ENCODE data around the gene ATG5.

Gene ATG5

DNA sequence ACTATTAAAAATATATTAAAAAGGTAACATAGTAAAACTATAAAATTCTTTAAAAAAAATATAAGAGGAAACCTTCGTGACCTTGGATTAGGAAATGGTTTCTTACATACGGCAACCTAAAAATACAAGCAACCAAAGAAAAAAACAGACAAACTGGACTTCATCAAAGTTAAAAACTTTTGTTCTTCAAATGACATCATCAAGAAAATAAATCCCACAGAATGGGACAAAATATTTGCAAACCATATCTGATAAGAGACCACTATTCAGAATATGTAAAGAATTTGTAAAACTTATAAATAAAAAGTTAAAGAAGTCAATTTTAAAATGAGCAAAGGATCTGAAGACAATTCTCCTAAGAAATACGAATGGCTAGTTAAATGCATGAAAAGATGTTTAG lies 110.0 kb downstream of the ATG5 start:
- no peak for DNase-seq

DNA sequence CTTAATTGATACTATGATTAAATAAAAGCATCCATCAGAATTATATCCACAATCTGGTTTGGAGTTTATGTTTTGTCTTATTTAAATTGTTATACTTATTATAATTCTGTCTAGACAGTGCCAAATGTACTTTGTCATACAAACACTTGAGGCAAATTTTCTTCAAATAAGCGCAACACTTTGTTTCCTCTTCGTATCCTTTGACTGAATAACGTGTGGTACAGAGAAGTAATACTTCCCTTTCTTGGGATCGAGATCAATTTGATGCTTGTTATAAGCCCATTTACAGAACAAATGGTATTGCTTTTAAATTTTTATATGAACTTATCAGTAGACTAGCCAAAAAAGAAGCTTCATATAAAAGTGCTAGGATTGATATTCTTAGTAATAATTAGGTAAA lies 111.0 kb downstream of the ATG5 start:
- no peak for DNase-seq

DNA sequence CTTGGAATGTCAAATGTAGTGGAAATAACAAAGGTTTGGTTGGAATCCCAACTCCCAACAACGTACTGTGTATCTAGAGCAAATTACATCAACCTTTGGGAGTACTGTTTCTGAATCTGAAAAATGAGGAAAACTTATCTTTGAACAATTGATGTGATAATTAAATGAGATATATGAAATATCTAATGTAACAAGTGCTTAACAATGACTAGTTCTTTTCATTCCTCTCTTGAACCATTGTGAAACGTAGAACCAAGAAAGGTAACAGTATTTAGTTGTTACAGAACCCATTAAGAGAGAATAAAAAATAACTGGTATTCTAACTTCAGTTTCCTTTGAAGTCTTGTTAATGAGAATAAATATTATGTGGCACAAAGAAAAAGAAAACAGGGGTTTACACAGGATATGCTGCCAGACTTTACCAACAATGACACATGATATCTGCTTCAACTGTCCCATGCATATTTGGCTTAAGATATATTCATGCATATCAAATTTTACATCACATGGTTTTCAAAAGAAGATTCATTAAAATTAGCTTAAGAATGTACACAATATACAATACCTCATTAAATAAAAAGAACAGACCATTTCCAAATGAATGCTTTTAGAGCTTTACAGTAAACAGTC lies 111.8 kb downstream of the ATG5 start:
- no peak for DNase-seq

DNA sequence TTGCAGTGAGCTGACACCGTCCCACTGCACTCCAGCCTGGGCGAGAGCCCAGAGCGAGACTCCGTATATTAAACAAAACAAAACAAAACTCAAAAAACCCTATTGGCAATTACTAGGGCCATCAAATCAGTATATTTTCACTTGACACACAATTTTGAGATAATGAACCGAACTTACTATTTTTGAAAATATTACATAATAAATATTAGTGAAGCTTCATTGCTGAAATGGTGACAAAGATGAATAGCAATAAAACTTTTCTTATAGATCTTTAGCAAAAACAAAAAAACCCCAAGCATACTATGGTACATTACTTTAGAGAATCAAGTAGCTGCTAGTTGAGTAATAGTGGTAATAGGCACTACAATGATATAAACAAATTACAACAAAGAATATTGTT lies 113.0 kb downstream of the ATG5 start:
- DNase-seq: no peak

DNA sequence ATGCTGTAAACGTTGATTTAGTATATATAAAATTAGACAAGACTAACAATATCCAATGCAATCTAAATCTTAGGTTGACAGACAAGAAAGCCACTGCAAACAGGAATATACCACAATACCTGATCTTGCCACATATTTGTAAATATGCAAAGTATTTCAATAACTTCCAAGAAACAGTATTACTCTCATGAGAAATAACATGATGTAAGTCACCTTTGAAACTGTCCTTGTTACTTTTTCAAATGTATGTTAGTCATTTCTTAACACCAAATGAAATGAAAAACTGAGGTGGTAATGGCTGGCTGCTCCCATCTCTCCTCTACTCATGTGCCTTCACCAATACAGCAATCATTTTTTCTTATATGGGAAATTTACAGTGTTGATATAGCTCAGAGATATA lies 118.7 kb downstream of the ATG5 start:
- no peak for DNase-seq

DNA sequence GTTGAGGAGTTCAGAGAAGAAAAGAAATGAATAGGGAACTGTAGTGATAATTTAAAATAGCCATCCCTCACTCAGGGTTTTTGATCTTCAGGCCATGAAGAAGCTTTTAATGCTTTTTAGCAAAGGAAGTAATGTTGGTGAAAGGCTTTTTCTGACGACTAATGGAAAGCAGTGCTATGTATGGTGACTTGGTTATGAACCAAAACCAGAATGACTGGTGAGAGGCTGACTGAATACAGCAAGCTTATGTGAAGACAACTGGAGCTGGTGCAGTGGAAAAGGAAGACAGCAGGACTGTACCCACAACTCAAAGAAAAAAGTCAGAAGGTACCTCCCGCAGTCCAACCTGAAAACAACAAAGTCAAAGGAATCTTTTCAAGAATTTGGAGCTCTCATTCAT lies 120.6 kb downstream of the ATG5 start:
- DNase-seq: no peak

DNA sequence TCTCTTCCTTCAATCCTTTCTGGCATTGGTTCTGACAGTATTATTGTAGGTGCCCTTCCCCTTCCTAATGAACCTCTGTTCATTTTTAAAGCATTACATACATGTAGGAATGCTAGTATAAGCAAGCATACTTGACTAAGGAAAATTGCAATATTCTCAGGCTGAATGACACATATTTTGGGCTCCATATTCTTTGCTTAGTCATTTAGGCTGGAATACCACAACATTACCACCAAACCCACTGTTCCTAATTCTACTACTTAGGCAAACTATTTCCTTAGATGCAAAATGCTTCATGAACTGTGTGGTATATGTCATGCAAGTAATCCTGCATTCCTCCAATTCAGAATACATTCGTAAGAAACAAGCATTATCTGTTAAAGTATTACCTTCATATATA lies 125.6 kb downstream of the ATG5 start:
- DNase-seq: no peak

DNA sequence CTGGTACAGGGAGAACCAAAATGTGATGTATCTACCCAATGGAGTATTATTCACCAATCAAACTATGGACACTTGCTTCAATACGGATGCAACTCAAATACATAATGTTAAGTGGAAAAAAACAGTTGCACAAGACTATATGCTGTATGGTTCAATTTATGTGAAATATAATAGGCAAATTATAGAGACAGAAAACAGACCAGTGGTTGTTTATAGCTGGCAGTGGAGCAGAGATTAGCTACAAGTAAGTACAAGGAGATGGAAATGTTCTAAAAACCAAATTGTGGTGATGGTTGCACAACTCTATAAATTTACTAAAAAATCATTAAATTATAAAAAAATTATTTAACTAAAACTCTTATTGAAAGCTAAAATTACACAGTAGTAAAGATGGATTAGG lies 126.2 kb downstream of the ATG5 start:
- no peak for DNase-seq

DNA sequence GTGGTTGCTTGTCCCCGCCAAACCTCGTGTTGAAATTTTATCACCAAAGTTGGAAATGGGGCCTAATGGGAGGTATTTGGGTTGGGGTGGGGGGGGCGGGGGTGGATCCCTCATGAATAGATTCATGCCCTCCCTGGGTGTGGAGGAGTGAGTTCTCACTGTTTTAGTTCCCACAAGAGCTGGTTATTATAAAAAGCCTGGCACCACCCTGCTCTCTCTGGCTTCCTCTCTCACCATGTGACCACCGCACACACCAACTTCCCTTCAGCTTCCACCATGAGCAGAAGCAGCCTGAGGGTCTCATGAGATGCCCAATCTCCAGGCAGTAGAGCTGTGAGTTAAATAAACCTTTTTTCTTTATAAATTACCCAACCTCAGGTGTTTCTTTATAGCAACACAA lies 128.1 kb downstream of the ATG5 start:
- DNase-seq: no peak

DNA sequence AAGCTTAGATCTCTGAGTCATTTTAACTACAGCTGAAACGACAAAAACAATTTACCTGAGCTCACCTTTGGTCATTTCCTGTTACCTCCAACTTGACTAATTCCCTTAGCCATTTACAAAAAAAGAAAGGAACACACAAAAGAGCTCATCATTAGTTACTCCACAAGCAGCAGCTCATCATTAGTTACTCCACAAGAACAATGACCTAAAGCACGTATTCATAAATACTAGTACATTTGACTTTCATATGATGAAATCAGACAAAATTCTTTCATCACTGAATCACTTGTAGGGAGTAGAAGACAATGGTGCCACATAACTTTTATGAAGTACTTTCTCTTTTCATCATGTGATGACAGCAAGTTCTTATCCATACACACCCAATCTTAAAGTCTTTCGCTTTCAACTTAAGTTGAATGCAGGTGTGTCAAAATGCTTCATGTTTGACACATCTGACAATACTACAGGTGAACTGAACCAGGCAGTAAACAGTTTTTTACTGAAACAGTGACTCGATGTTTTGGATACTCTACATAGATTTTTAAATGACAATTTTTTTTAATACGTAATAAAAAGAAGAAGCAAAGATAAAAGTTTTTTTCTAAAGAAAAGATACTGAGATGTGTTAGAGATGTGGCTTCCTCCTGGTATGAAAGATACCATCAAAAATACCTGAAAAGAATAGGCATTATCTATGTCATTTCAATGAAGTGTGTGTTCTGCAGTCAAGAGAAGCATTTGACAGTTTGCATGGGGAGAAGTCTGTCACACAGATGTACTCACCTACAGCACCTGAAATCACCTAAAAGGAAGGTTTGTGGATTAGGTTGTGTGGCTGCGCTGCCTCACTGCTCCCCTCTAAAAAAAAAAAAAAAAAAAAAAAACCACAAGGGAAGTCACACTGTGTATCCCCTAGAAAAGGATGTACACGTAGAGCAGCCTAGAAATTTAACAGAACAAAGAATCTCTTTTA lies 130.3 kb downstream of the ATG5 start:
- no peak for DNase-seq

DNA sequence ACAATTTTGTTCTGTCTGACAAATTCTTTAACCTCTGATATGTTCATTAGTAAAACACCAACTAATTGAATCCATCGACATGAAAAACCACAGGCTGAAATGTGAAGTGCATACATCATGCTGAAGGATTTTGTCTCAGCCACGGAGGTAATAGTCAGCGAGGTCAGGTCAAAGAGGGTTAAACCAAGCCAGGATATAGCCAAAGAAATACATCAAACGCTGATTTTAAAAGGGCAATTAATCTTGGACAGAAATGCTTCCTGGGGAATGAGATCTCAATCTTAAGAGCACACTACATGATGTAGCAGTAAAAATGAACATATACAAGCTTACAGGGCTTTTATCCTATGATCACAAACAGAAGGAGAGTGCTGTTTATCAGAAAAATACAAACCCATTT lies 132.7 kb downstream of the ATG5 start:
- no peak for DNase-seq

DNA sequence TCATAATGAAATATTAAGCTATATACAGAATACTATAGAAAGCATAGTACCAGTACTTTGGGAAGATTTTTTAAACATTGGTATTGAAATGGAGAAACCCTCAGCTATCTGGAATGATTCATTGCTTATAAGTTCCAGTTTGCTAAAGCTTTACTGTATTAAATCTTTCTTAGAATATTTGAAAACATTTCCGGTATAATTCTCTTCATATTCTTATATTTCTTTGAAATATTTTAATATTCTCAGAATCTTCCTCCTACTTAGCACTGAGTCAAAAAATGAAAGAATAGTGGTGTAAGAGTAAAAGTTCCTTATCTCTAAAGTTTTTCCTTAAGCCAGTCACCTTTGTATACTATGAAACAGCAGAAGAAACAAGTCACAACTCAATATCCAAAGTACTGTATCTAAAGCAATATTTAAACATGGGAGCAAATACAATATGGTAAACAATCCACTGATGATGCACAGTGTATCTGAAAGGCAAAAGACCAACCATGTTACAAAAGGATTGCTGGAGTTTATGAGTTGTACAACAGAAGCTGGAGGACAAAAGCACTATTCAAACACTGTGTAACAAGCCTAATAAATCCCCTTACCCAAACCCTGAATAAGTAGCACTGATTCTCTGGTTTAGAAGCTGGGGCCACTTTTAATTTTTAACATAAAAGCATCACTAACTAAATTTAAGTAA lies 137.3 kb downstream of the ATG5 start:
- no peak for DNase-seq

DNA sequence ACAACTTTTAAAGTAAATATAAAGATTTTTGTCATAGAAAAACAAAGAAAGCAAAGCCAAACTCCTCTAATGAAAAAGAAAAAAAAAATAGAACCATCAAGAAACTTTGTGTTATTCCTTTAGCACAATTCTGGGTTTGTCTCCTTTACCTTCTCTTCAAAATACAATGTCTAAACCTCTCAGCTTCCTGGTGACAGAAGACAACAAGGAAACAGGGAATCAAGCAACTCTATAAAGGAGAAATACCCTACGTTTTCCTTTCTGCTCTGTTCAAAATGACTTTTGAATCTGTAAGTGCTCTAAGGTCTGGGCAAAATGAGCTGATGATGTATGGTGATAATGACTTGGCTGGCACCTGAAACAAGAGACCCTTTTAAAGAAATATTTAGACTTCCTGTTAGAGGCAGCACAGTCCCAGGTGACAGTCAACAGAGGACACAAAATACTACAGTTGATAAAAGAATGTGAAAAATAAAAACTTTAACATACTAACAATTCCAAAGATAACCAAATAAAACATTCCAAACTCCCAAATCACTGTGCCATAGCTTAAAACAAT lies 138.1 kb downstream of the ATG5 start:
- DNase-seq: no peak

DNA sequence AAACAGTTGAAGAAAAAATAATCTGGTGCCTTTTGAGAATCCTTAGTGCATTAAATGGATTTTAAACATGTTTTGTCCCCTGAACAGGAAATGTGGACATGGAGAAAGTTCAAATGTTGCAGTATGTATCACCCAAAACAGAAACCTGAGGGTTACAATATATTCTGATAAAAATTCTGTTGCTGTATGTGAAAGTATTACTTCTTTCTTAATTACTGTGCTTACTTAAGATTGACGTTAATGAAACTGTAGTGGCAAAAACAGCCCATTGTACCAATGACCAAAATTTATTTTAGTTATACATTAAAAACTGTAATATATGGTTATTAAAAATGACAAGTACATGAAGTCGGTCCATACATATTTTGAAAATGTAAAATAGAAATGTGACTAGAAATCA lies 138.8 kb downstream of the ATG5 start:
- no peak for DNase-seq

DNA sequence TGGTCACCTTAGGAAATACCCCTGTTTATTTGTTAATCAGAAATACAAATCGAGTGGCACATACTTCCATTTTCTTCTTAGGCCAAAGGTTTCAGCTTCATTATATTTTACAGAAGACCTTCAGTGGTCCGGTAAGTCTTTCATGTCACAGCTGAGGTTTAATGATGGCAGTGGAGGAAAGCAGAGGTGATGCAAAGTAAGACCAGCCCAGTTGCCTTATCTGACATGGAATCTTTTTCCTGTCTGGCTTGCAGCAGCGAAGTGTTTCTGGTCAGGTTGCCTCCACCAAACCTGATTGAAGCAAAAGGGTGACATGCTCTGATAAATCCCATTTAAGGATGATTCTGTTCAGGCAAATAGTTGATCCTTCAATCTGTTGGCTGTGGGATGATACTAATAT lies 139.4 kb downstream of the ATG5 start:
- DNase-seq: no peak

DNA sequence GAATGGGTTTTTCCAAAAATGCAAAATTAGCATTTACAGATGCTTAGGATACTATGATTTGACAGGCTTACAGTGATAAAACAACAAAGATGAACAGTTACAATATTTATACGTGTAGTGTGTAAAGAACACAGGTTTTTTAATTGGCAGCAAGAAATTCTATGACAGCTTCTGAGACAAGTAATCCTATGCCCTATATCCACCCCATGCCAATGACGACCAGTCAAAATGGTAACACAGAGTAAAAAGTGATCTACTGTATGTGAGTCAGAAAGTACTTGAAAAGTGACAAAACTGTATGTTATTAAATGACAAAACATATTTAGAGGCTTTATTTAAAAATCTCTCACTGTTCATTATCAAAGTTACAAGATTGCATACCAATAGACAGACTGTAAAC lies 139.9 kb downstream of the ATG5 start:
- no peak for DNase-seq

DNA sequence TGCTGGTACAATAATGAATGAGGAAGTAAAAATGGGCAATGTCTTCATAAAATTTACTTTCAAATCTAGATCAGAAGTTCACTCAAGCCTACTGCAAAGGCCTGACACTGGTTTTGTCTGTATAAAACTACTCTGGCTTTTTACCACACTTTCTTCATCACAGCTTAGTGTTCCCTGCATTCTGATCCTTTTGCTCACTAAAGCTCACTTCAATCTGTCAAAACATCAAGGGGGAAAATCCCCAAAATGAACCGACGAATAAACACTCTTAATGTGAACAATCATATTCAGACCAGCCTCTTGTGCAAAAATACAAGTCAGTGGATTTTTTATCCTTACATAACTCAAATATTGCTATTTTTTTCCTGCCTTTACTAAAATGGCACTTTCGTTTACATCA lies 140.9 kb downstream of the ATG5 start:
- DNase-seq: no peak

DNA sequence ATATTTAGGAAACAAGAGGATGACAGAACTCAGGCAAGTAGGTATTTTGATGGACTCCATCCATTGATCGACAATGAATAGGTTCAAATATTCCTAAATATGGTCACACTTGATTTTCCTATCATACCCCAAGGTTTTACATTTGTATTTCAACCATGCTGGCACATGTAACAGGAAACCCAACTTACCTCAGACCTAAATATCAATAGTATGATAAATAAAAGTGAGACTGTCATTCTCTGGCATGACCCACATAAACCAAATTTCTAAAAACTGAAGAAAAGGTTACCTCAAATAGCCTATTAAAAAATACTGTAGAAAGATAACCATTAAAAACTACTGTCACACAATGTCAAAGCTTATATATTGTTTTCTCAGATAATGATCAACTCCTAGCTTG lies 142.1 kb downstream of the ATG5 start:
- DNase-seq: no peak

DNA sequence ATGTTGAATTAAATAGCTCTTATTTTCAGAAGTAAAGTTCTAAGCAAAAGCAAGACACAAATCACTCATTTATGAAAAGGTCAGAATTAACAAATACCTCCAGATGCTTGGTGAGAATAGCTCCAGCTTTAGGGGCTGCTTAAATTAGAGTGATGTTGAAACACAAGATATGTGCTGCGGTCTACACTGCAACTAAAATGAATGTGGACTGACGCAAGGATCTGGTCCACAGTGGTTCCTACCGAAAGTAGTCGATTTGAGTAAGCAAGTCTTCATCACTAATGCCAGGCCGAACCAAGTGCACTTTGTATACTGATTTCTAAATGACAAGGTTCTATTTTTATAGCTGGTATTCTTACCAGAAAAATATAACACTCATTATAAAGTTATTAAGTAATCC lies 143.1 kb downstream of the ATG5 start:
- DNase-seq: no peak

DNA sequence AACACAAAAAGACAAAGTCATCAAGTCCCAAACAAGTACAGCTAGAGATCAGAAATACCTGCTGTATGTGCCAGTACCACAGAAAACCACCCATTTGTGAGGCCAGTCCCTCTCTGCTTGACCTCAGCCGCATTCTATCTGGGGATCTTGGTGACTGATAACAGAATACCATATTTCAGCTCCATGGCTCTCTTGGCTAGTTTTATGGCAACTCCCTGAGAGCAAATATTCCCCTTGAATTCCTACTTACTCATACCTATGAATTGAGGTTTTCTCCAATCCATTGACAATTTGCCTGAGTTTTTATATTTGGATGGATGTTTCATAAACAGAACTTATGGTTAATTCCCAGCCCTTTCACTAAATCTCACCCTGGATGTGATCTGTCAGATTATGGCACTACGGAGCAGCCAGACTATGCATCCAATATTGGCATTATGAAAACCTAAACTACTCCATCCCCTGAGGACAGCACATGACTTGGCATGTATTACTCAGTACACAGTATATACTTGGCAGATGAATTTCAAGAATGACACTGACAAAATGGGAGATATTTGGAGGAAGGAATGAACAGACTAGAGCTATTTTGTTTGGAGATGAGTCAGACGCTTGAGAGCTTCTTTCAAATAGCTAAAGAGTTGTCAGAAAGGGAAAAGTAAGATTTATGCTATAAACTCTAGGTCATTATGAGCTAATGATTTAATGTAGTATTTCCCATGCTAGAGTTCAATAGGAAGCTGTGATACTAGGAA lies 143.7 kb downstream of the ATG5 start:
- no peak for DNase-seq

DNA sequence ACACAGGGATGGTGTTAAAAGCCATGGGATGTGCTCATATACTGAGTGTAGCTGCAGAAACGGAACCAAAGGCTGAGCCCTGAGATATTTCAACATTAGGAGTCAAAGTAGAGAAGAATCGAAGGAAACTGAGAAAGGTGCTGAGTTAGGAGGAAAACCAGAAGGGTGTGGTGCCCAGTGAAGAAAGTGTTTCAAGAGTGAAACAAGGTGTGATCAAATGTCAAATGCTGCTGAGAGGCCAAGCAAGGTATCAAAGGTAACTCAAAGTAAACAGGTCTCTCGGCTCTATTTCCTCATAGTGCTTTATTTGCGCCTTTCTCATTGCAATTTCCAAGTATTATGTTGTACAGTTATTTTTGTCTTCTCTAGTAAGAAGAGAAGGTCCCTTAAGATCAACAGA lies 145.4 kb downstream of the ATG5 start:
- DNase-seq: no peak

DNA sequence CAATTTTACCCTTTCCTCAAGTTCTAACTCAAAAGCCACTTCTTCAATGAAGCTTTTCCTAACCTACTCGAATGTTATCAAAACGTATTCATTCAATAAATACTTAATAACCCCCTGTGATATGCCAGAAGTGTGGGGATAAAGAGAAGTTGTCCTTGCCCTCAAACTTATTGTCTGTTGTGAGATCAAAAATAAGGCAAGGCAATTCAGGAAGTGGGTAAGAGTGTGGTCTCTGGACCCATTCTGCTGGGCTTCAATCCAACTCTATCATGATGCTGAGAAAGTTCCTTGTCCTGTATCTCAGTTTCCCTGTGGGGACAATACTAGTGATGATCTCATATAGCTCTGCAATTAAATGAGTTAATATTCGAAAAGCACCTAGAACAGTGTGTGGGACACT lies 146.7 kb downstream of the ATG5 start:
- no peak for DNase-seq

DNA sequence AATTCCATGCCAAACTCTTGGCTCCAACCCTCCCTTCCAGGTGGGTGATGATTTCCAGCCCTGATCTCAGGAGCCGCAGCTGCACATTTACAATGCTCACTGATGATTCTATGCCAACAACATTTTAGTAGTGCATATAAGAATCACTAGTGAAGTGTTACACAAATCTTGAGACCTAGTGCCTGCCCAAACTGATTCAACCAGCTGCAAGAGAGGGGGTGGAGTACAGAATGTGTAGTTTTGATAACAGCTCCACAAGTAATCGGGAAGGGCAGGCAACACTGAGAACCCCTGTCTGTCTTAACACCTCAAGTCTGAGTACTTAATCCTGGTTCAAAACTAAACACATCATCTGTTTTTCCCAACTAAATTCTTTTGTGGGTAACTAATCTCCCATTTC lies 147.8 kb downstream of the ATG5 start:
- no peak for DNase-seq

All from activated CD4-positive, CD25-positive, alpha-beta regulatory T cell treated with anti-CD3 and anti-CD28 coated beads, Interleukin-2, amount 50 U/mL, for 72 hours (primary cell).